Activated CD8-positive, alpha-beta memory T cell treated with anti-CD3 and anti-CD28 coated beads, Interleukin-2, amount 10 ng/mL, durations not matched to agents 7 days and 5 days (primary cell): ENCODE measurements around the gene BAIAP2L2. TPM values are rescaled to one million over a fixed set of nuclear protein-coding genes. Genes with fewer than 3 reads are reported as not detected.

Source experiments
- ATAC-seq: fragments of 150-1000 bp; cut with Tn5 transposase; one replicate; pipeline ENCODE4 v1.10.0; 2021; ENCODE audit warnings: moderate library complexity
- CTCF ChIA-PET: fragments of 350-600 bp; sonication (Branson Sonifier 250); formaldehyde crosslinking; loops from one replicate; lab custom pipeline; 2021; ENCODE audit warnings: antibody characterized with exemption; lab: Charles Lee
- DNase-seq: peaks from one replicate; pipeline ENCODE4 v3.0.0-alpha.2; 2020
- H3K27ac Mint-ChIP-seq: one replicate; pipeline ENCODE4 v1.8.0; 2021; ENCODE audit warnings: mild to moderate bottlenecking, mixed read lengths
- H3K27me3 Mint-ChIP-seq: one replicate; pipeline ENCODE4 v1.8.0; 2021; ENCODE audit warnings: mixed read lengths
- H3K36me3 Mint-ChIP-seq: one replicate; pipeline ENCODE4 v1.8.0; 2021; ENCODE audit warnings: mild to moderate bottlenecking, mixed read lengths
- H3K4me1 Mint-ChIP-seq: one replicate; pipeline ENCODE4 v1.8.0; 2021; ENCODE audit warnings: mixed read lengths
- H3K4me3 Mint-ChIP-seq: one replicate; pipeline ENCODE4 v1.8.0; 2021; ENCODE audit warnings: mild to moderate bottlenecking, moderate library complexity, mixed read lengths
- H3K9me3 Mint-ChIP-seq: one replicate; pipeline ENCODE4 v1.8.0; 2022; ENCODE audit warnings: low read depth, mixed read lengths
- total RNA-seq, 2 experiments: library from RNA; stranded (reverse); gene quantifications; one replicate each; pipeline ENCODE4 v1.2.3, GENCODE V29; 2021

The BAIAP2L2 gene
- total RNA-seq, 2 experiments from 2014 or later: 0.37 to 0.70 TPM

GRCh38 chr22:38137876-38138687 is 27.6 kb upstream of the BAIAP2L2 start:
- Mint-ChIP-seq H3K36me3 (peaks cover 4% of the 10 kb centered on the region), H3K27ac (no peak overlapping the region), H3K27me3 (no peaks in the 10 kb centered on the region), H3K4me1 (peaks cover 8% of the 10 kb centered on the region), H3K4me3 (no peak overlapping the region), H3K9me3 (no peaks in the 10 kb centered on the region)
- ATAC-seq: no peak
- no peak for DNase-seq
- CTCF ChIA-PET: interaction anchor here (1.9 kb wide), 2 partner anchors 24 to 86 kb away, joined by 4 to 6 read pairs; no protein-coding TSS in a partner anchor

- ATAC-seq (no peak), DNase-seq (no peak)
- H3K36me3 Mint-ChIP-seq: peaks cover 4% of the 10 kb centered on the region
- H3K4me3 Mint-ChIP-seq: no peak overlapping the region
- CTCF ChIA-PET: interaction anchor here (0.8 to 1.9 kb wide), 2 partner anchors 28 to 84 kb away, joined by 3 to 4 read pairs; no protein-coding TSS in a partner anchor
- H3K9me3 Mint-ChIP-seq: no peaks in the 10 kb centered on the region
- H3K27me3 Mint-ChIP-seq: no peaks in the 10 kb centered on the region
- H3K27ac Mint-ChIP-seq: no peak overlapping the region
- peaks cover 5% of the 10 kb centered on the region for H3K4me1 Mint-ChIP-seq
Observed at GRCh38 chr22:38136607-38137006, 26.1 kb upstream of the BAIAP2L2 start.

- no peak for DNase-seq
- H3K4me3 Mint-ChIP-seq: no peak overlapping the region
- ATAC-seq: peak; percentile 45
- H3K27me3 Mint-ChIP-seq: no peaks in the 10 kb centered on the region
- no peak overlapping the region for H3K27ac Mint-ChIP-seq
- H3K4me1 Mint-ChIP-seq: peaks cover 5% of the 10 kb centered on the region
- peaks cover 4% of the 10 kb centered on the region for H3K36me3 Mint-ChIP-seq
- H3K9me3 Mint-ChIP-seq: no peaks in the 10 kb centered on the region
- CTCF ChIA-PET: no interaction called here
Observed at GRCh38 chr22:38135133-38135706, 24.7 kb upstream of the BAIAP2L2 start.

GRCh38 chr22:38133331-38133730 is 22.8 kb upstream of the BAIAP2L2 start:
- no peak for ATAC-seq
- H3K27ac Mint-ChIP-seq: no peak overlapping the region
- no peaks in the 10 kb centered on the region for H3K27me3 Mint-ChIP-seq
- H3K9me3 Mint-ChIP-seq: no peaks in the 10 kb centered on the region
- H3K4me1 Mint-ChIP-seq: peaks cover 5% of the 10 kb centered on the region
- no peak for DNase-seq
- CTCF ChIA-PET: no interaction called here
- H3K36me3 Mint-ChIP-seq: peaks cover 2% of the 10 kb centered on the region
- no peak overlapping the region for H3K4me3 Mint-ChIP-seq

- no peaks in the 10 kb centered on the region for H3K27me3 Mint-ChIP-seq
- no peak overlapping the region for H3K27ac Mint-ChIP-seq
- no peaks in the 10 kb centered on the region for H3K9me3 Mint-ChIP-seq
- peaks cover 2% of the 10 kb centered on the region for H3K36me3 Mint-ChIP-seq
- ATAC-seq (no peak), DNase-seq (no peak)
- H3K4me3 Mint-ChIP-seq: no peak overlapping the region
- peaks cover 5% of the 10 kb centered on the region for H3K4me1 Mint-ChIP-seq
- CTCF ChIA-PET: no interaction called here
Observed at GRCh38 chr22:38132794-38133193, 22.3 kb upstream of the BAIAP2L2 start.

- peaks cover 2% of the 10 kb centered on the region for H3K36me3 Mint-ChIP-seq
- ATAC-seq: no peak
- no peaks in the 10 kb centered on the region for H3K27me3 Mint-ChIP-seq
- CTCF ChIA-PET: no interaction called here
- H3K27ac Mint-ChIP-seq: no peak overlapping the region
- peaks cover 5% of the 10 kb centered on the region for H3K4me1 Mint-ChIP-seq
- no peaks in the 10 kb centered on the region for H3K9me3 Mint-ChIP-seq
- no peak for DNase-seq
- H3K4me3 Mint-ChIP-seq: no peak overlapping the region
Observed at GRCh38 chr22:38132136-38132535, 21.7 kb upstream of the BAIAP2L2 start.

- Mint-ChIP-seq H3K27ac (no peak overlapping the region), H3K36me3 (peaks cover 2% of the 10 kb centered on the region), H3K4me3 (no peak overlapping the region), H3K4me1 (peaks cover 5% of the 10 kb centered on the region), H3K9me3 (no peaks in the 10 kb centered on the region), H3K27me3 (no peaks in the 10 kb centered on the region)
- DNase-seq (no peak), ATAC-seq (no peak)
- CTCF ChIA-PET: interaction anchor here (0.9 kb wide), 1 partner anchor 17 kb away, joined by 3 read pairs; no protein-coding TSS in a partner anchor
Observed at GRCh38 chr22:38131399-38131798, 20.9 kb upstream of the BAIAP2L2 start.

- H3K27me3 Mint-ChIP-seq: no peaks in the 10 kb centered on the region
- H3K4me1 Mint-ChIP-seq: no peaks in the 10 kb centered on the region
- no peak overlapping the region for H3K4me3 Mint-ChIP-seq
- CTCF ChIA-PET: interaction anchor here (0.9 kb wide), 1 partner anchor 78 kb away, joined by 3 read pairs; no protein-coding TSS in a partner anchor
- ATAC-seq: no peak
- peaks cover 2% of the 10 kb centered on the region for H3K36me3 Mint-ChIP-seq
- no peak overlapping the region for H3K27ac Mint-ChIP-seq
- no peak for DNase-seq
- H3K9me3 Mint-ChIP-seq: no peaks in the 10 kb centered on the region
Observed at GRCh38 chr22:38129856-38130255, 19.4 kb upstream of the BAIAP2L2 start.

GRCh38 chr22:38129021-38129420 is 18.5 kb upstream of the BAIAP2L2 start:
- no peaks in the 10 kb centered on the region for H3K27me3 Mint-ChIP-seq
- ATAC-seq: no peak
- H3K9me3 Mint-ChIP-seq: no peaks in the 10 kb centered on the region
- H3K4me3 Mint-ChIP-seq: no peak overlapping the region
- DNase-seq: no peak
- CTCF ChIA-PET: no interaction called here
- H3K4me1 Mint-ChIP-seq: peaks cover 5% of the 10 kb centered on the region
- H3K27ac Mint-ChIP-seq: no peak overlapping the region
- no peaks in the 10 kb centered on the region for H3K36me3 Mint-ChIP-seq

- peaks cover 5% of the 10 kb centered on the region for H3K4me1 Mint-ChIP-seq
- CTCF ChIA-PET: no interaction called here
- DNase-seq (no peak), ATAC-seq (no peak)
- no peak overlapping the region for H3K4me3 Mint-ChIP-seq
- H3K27me3 Mint-ChIP-seq: no peaks in the 10 kb centered on the region
- H3K9me3 Mint-ChIP-seq: no peaks in the 10 kb centered on the region
- H3K36me3 Mint-ChIP-seq: no peaks in the 10 kb centered on the region
- H3K27ac Mint-ChIP-seq: no peak overlapping the region
Observed at GRCh38 chr22:38127869-38128268, 17.4 kb upstream of the BAIAP2L2 start.

GRCh38 chr22:38126928-38127668 is 16.6 kb upstream of the BAIAP2L2 start:
- no peaks in the 10 kb centered on the region for H3K9me3 Mint-ChIP-seq
- no peak overlapping the region for H3K4me3 Mint-ChIP-seq
- peaks cover 5% of the 10 kb centered on the region for H3K4me1 Mint-ChIP-seq
- no peaks in the 10 kb centered on the region for H3K36me3 Mint-ChIP-seq
- no peak overlapping the region for H3K27ac Mint-ChIP-seq
- CTCF ChIA-PET: interaction anchor here (1.5 kb wide), 1 partner anchor 13 kb away, joined by 3 read pairs; no protein-coding TSS in a partner anchor
- H3K27me3 Mint-ChIP-seq: no peaks in the 10 kb centered on the region
- no peak for DNase-seq
- ATAC-seq: no peak

GRCh38 chr22:38125751-38126201 is 15.3 kb upstream of the BAIAP2L2 start:
- no peak for ATAC-seq
- Mint-ChIP-seq H3K9me3 (no peaks in the 10 kb centered on the region), H3K4me3 (no peak overlapping the region), H3K27ac (no peak overlapping the region), H3K27me3 (no peaks in the 10 kb centered on the region), H3K4me1 (peaks cover 5% of the 10 kb centered on the region), H3K36me3 (no peaks in the 10 kb centered on the region)
- DNase-seq: no peak
- CTCF ChIA-PET: interaction anchor here (1.5 kb wide), 1 partner anchor 11 kb away, joined by 3 read pairs; no protein-coding TSS in a partner anchor

GRCh38 chr22:38125038-38125610 is 14.6 kb upstream of the BAIAP2L2 start:
- H3K36me3 Mint-ChIP-seq: no peaks in the 10 kb centered on the region
- no peak overlapping the region for H3K27ac Mint-ChIP-seq
- no peaks in the 10 kb centered on the region for H3K27me3 Mint-ChIP-seq
- ATAC-seq (no peak), DNase-seq (no peak)
- H3K9me3 Mint-ChIP-seq: no peaks in the 10 kb centered on the region
- no peak overlapping the region for H3K4me3 Mint-ChIP-seq
- peaks cover 5% of the 10 kb centered on the region for H3K4me1 Mint-ChIP-seq
- CTCF ChIA-PET: interaction anchor here (0.6 to 3.1 kb wide), 2 partner anchors 11 to 25 kb away, joined by 3 to 10 read pairs; no protein-coding TSS in a partner anchor
